ENCODE measurements around the gene MVK. TPM values are rescaled to one million over a fixed set of nuclear protein-coding genes. Genes with fewer than 3 reads are reported as not detected.

Gene MVK
- polyA plus RNA-seq, 1 donor (not counting 4 experiments of a cell fraction or from before 2014, with no cell fraction given), result 26.7 TPM

DNA sequence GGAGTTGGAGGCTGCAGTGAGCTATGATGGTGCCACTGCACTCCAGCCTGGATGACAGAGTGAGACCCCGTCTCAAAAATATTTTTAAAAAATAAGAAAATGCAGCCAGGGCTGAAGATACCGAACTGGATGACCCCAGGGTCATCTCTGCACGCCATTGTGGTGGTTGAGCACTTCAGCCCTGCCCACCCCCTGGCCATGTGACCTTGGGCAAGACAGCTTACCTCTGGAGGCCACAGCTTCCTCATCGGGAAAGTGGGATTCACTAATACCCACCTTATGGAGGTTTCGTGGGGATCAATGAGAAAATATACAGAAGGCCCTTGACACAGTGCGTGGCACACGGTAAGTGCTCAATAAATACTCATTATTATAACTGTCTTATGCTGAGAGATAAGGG, 25.5 kb downstream of the MVK start:
- no peak overlapping the region for H2AFZ ChIP-seq (ENCODE audit: control insufficient read depth, low read length)

GRCh38 chr12:109600481-109600880, 26.9 kb downstream of the MVK start:
- no peaks in the 10 kb centered on the region for H3K79me2 ChIP-seq (ENCODE audit: control insufficient read depth, insufficient read depth, low read length)
- no peaks in the 10 kb centered on the region for H4K20me1 ChIP-seq (ENCODE audit: control insufficient read depth, extremely low read depth, insufficient read depth, low read length)
- FAIRE-seq, result no peak
- H3K4me1 ChIP-seq (ENCODE audit: control insufficient read depth, extremely low read depth, insufficient read depth, low read length), result no peaks in the 10 kb centered on the region
- H3K9ac ChIP-seq (ENCODE audit: control insufficient read depth, extremely low read depth, insufficient read depth, low read length), result no peak overlapping the region
- no peak overlapping the region for H3K4me3 ChIP-seq (ENCODE audit: control insufficient read depth in 2 of 3, extremely low read depth in 1 of 3, insufficient read depth in 2 of 3, low read depth in 1 of 3, low read length in 3 of 3)
- no peak overlapping the region for H3K4me2 ChIP-seq (ENCODE audit: control insufficient read depth, extremely low read depth, insufficient read depth, low read depth, low read length)
- H3K36me3 ChIP-seq (ENCODE audit: control insufficient read depth in 2 of 2, extremely low read depth in 1 of 2, insufficient read depth in 2 of 2, low read length in 2 of 2), result peaks cover 0 to 5% of the 10 kb centered on the region in 2 experiments
- dilution Hi-C loops (cut with MboI; ENCODE audit: extremely low pct_ligation_motif_present, low sequenced_read_pairs), result no loop called here
- H3K27me3 ChIP-seq (ENCODE audit: control insufficient read depth, extremely low read depth, insufficient read depth, low read length), result no peaks in the 10 kb centered on the region
- H3K27ac ChIP-seq (ENCODE audit: control insufficient read depth, insufficient read depth, low read length), result no peak overlapping the region
- no peak overlapping the region for H2AFZ ChIP-seq (ENCODE audit: control insufficient read depth, low read length)
- no peaks in the 10 kb centered on the region for H3K9me3 ChIP-seq (ENCODE audit: control insufficient read depth, low read depth, low read length)
- DNase-seq (ENCODE audit: low read depth, low spot score), result no peak
- TF ChIP-seq, protein P1, sequence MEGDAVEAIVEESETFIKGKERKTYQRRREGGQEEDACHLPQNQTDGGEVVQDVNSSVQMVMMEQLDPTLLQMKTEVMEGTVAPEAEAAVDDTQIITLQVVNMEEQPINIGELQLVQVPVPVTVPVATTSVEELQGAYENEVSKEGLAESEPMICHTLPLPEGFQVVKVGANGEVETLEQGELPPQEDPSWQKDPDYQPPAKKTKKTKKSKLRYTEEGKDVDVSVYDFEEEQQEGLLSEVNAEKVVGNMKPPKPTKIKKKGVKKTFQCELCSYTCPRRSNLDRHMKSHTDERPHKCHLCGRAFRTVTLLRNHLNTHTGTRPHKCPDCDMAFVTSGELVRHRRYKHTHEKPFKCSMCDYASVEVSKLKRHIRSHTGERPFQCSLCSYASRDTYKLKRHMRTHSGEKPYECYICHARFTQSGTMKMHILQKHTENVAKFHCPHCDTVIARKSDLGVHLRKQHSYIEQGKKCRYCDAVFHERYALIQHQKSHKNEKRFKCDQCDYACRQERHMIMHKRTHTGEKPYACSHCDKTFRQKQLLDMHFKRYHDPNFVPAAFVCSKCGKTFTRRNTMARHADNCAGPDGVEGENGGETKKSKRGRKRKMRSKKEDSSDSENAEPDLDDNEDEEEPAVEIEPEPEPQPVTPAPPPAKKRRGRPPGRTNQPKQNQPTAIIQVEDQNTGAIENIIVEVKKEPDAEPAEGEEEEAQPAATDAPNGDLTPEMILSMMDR (optimal IDR thresholded peaks at IDR 0.05 in 1 of 3, IDR thresholded peaks at IDR 0.05 in 1 of 3, conservative IDR thresholded peaks at IDR 0.05 in 1 of 3; ENCODE audit: extremely low read depth in 1 of 3, insufficient read depth in 2 of 3, low read length in 3 of 3), result no peak
- TF ChIP-seq EZH2 (IDR thresholded peaks at IDR 0.05; ENCODE audit: low read length), result no peak
- H3K9me1 ChIP-seq (ENCODE audit: control insufficient read depth, extremely low read depth, insufficient read depth, low read length), result no peaks in the 10 kb centered on the region

More for the DNA sequence above, 25.5 kb downstream of the MVK start:
- no peaks in the 10 kb centered on the region for H4K20me1 ChIP-seq (ENCODE audit: control insufficient read depth, extremely low read depth, insufficient read depth, low read length)
- H3K36me3 ChIP-seq (ENCODE audit: control insufficient read depth in 2 of 2, extremely low read depth in 1 of 2, insufficient read depth in 2 of 2, low read length in 2 of 2), result peaks cover 5 to 12% of the 10 kb centered on the region in 2 experiments
- DNase-seq (ENCODE audit: low read depth, low spot score) (no peak), FAIRE-seq (no peak)
- H3K79me2 ChIP-seq (ENCODE audit: control insufficient read depth, insufficient read depth, low read length), result no peaks in the 10 kb centered on the region
- no peaks in the 10 kb centered on the region for H3K9me3 ChIP-seq (ENCODE audit: control insufficient read depth, low read depth, low read length)
- dilution Hi-C loops (cut with MboI; ENCODE audit: extremely low pct_ligation_motif_present, low sequenced_read_pairs), result no loop called here
- H3K4me1 ChIP-seq (ENCODE audit: control insufficient read depth, extremely low read depth, insufficient read depth, low read length), result no peaks in the 10 kb centered on the region
- H3K9me1 ChIP-seq (ENCODE audit: control insufficient read depth, extremely low read depth, insufficient read depth, low read length), result no peaks in the 10 kb centered on the region
- TF ChIP-seq EZH2 (IDR thresholded peaks at IDR 0.05; ENCODE audit: low read length), result no peak
- TF ChIP-seq, protein P1 (optimal IDR thresholded peaks at IDR 0.05 in 1 of 3, IDR thresholded peaks at IDR 0.05 in 1 of 3, conservative IDR thresholded peaks at IDR 0.05 in 1 of 3; ENCODE audit: extremely low read depth in 1 of 3, insufficient read depth in 2 of 3, low read length in 3 of 3), result no peak
- H3K9ac ChIP-seq (ENCODE audit: control insufficient read depth, extremely low read depth, insufficient read depth, low read length), result no peak overlapping the region
- H3K27me3 ChIP-seq (ENCODE audit: control insufficient read depth, extremely low read depth, insufficient read depth, low read length), result no peaks in the 10 kb centered on the region
- no peak overlapping the region for H3K4me3 ChIP-seq (ENCODE audit: control insufficient read depth in 2 of 3, extremely low read depth in 1 of 3, insufficient read depth in 2 of 3, low read depth in 1 of 3, low read length in 3 of 3)
- H3K27ac ChIP-seq (ENCODE audit: control insufficient read depth, insufficient read depth, low read length), result no peak overlapping the region
- no peak overlapping the region for H3K4me2 ChIP-seq (ENCODE audit: control insufficient read depth, extremely low read depth, insufficient read depth, low read depth, low read length)
